Breast epithelium (tissue), 3 donors: ENCODE data around the gene VPS33B.

Source experiments
- CTCF ChIP-seq, 3 donors: fragments of 450-650 bp; IDR thresholded peaks; one replicate each; pipeline ENCODE4 v1.5.1; 2016 to 2017; ENCODE audit warnings: antibody characterized with exemption in 3 of 3, mild to moderate bottlenecking in 3 of 3, moderate library complexity in 3 of 3
- POLR2A ChIP-seq: fragments of 450-650 bp; IDR thresholded peaks from one replicate; pipeline ENCODE4 v1.6.1; 2016; ENCODE audit warnings: antibody characterized with exemption, mild to moderate bottlenecking, moderate library complexity
- POLR2AphosphoS5 ChIP-seq, 3 donors: sonication (generic); formaldehyde crosslinking; IDR thresholded peaks; one replicate each; pipeline ENCODE4 v1.6.1; 2017; ENCODE audit warnings: antibody characterized with exemption in 3 of 3

GRCh38 chr15:90957791-90958190 is 64.6 kb downstream of the VPS33B start:
- TF ChIP-seq CTCF (IDR thresholded peaks at IDR 0.05) (no peak), POLR2A (no peak), POLR2AphosphoS5 (IDR thresholded peaks at IDR 0.05) (no peak)
